ENCODE results near the gene PRKCZ. TPM values are rescaled to one million over a fixed set of nuclear protein-coding genes. Genes with fewer than 3 reads are reported as not detected.

PRKCZ gene
- polyA plus RNA-seq, 3 donors = 0.74 to 1.9 (median 1.4) TPM

DNA sequence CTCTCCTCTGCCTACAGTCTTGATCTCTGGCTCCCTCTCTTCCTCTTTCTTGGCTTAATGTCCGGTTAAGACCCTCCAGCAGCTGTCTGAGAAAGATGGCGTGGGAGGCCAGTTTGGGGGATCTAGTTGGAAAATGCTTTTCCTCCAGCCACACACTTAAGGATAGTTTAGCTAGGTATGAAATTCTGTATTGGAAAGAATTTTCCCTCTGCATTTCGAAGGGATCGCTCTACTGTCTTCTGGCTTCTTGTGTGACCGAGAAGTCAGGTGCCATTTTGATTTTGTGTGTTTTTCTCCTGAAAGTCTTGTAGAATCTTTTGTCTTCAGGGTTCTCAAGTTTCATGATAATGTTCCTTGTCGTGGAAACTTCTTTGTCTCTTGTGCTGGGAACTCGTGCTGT, 28.0 kb downstream of the PRKCZ start:
- Histone ChIP-seq H3K9me3 (replicated peaks in 1 of 2; ENCODE audit: control insufficient read depth in 1 of 2, insufficient read depth in 1 of 2, low read length in 2 of 2) (peaks cover 18 to 32% of the 10 kb centered on the region in 2 donors), H3K36me3 (replicated peaks in 1 of 2; ENCODE audit: control insufficient read depth in 1 of 2, insufficient read depth in 2 of 2, low read length in 2 of 2) (no peaks in the 10 kb centered on the region), H3K4me3 (replicated peaks in 1 of 3; ENCODE audit: low read depth in 2 of 3, low read length in 3 of 3) (no peak overlapping the region), H3K4me2 (replicated peaks; ENCODE audit: extremely low read depth, low read length, poor library complexity, severe bottlenecking) (no peak overlapping the region), H4K20me1 (ENCODE audit: insufficient read depth, low read length) (no peaks in the 10 kb centered on the region), H3K79me2 (ENCODE audit: insufficient read depth, low read length) (no peaks in the 10 kb centered on the region), H3K4me1 (ENCODE audit: control insufficient read depth in 1 of 2, insufficient read depth in 2 of 2, low read length in 2 of 2) (no peaks in the 10 kb centered on the region), H3K9ac (ENCODE audit: insufficient read depth, low read length, poor library complexity, severe bottlenecking) (no peak overlapping the region), H3K27me3 (ENCODE audit: control insufficient read depth in 2 of 2, insufficient read depth in 2 of 2, low read length in 2 of 2) (no peaks in the 10 kb centered on the region), H3K27ac (ENCODE audit: low read depth in 1 of 2, low read length in 2 of 2) (no peak overlapping the region), H2AFZ (ENCODE audit: insufficient read depth, low read depth, low read length, poor library complexity, severe bottlenecking) (no peak overlapping the region)
- Mint-ChIP-seq H3K4me3 (no peak overlapping the region), H3K27ac (no peak overlapping the region), H3K27me3 (ENCODE audit: low read depth in 3 of 3) (peaks cover 1 to 9% (median 5%) of the 10 kb centered on the region in 3 donors), H3K4me1 (no peaks in the 10 kb centered on the region), H3K9me3 (peaks cover 17 to 37% (median 35%) of the 10 kb centered on the region in 7 donors), H3K36me3 (no peaks in the 10 kb centered on the region)
- no peak for DNase-seq
- intact Hi-C loops (cut with micrococcal nuclease) = no loop called here
- WGBS (ENCODE audit: insufficient coverage) = no CpG with 5 or more reads among the region's 7 CpGs
- TF ChIP-seq, protein P1, sequence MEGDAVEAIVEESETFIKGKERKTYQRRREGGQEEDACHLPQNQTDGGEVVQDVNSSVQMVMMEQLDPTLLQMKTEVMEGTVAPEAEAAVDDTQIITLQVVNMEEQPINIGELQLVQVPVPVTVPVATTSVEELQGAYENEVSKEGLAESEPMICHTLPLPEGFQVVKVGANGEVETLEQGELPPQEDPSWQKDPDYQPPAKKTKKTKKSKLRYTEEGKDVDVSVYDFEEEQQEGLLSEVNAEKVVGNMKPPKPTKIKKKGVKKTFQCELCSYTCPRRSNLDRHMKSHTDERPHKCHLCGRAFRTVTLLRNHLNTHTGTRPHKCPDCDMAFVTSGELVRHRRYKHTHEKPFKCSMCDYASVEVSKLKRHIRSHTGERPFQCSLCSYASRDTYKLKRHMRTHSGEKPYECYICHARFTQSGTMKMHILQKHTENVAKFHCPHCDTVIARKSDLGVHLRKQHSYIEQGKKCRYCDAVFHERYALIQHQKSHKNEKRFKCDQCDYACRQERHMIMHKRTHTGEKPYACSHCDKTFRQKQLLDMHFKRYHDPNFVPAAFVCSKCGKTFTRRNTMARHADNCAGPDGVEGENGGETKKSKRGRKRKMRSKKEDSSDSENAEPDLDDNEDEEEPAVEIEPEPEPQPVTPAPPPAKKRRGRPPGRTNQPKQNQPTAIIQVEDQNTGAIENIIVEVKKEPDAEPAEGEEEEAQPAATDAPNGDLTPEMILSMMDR (IDR thresholded peaks at IDR 0.05) = no peak

DNA sequence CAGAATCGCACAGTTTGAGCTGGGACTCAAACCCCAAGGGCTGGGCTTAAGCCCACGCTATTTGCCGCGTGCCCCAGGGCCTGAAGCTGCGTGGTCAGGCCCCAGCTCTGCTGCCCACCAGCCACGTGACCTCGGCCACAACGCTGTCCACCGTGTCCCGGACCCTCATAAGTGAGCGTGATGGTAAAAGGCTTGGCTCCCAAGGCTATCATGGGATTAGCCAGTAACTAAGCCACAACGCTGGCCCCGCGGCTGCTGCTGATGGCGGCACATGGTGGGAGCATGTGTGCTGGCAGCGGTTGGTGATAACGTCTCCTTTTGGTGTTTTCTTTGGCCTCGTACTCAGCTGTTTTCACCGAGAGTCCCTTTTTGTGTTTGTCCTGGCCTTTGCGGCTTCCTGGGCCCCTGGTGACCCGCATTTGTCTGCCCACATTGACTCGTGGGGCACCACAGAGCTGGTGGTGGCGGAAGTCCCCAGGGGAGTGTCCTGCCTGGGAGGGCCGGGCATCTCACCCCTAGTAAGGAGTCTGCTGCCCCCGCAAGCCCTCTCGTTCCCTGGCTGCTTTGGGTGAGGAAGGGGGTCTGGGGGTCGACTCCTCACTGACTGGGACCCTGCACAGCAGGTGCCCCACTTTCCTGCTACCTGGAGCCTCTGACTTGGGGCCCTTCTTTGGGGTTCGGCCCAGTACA, 29.3 kb downstream of the PRKCZ start:
- Mint-ChIP-seq H3K36me3 (no peaks in the 10 kb centered on the region), H3K4me3 (no peak overlapping the region), H3K27ac (no peak overlapping the region), H3K27me3 (ENCODE audit: low read depth in 3 of 3) (peaks cover 3 to 9% (median 5%) of the 10 kb centered on the region in 3 donors), H3K9me3 (peaks cover 17 to 36% (median 35%) of the 10 kb centered on the region in 7 donors), H3K4me1 (no peaks in the 10 kb centered on the region)
- peaks cover 18 to 32% of the 10 kb centered on the region in 2 donors for H3K9me3 ChIP-seq (replicated peaks in 1 of 2; ENCODE audit: control insufficient read depth in 1 of 2, insufficient read depth in 1 of 2, low read length in 2 of 2)
- no peak overlapping the region for H3K27ac ChIP-seq (ENCODE audit: low read depth in 1 of 2, low read length in 2 of 2)
- H3K79me2 ChIP-seq (ENCODE audit: insufficient read depth, low read length) = no peaks in the 10 kb centered on the region
- no peak overlapping the region for H3K9ac ChIP-seq (ENCODE audit: insufficient read depth, low read length, poor library complexity, severe bottlenecking)
- H3K4me1 ChIP-seq (ENCODE audit: control insufficient read depth in 1 of 2, insufficient read depth in 2 of 2, low read length in 2 of 2) = no peaks in the 10 kb centered on the region
- 98% methylated on average over 26 of the region's 28 CpGs for WGBS (ENCODE audit: insufficient coverage)
- no peaks in the 10 kb centered on the region for H4K20me1 ChIP-seq (ENCODE audit: insufficient read depth, low read length)
- no peaks in the 10 kb centered on the region for H3K36me3 ChIP-seq (replicated peaks in 1 of 2; ENCODE audit: control insufficient read depth in 1 of 2, insufficient read depth in 2 of 2, low read length in 2 of 2)
- H3K4me2 ChIP-seq (replicated peaks; ENCODE audit: extremely low read depth, low read length, poor library complexity, severe bottlenecking) = no peak overlapping the region
- intact Hi-C loops (cut with micrococcal nuclease) = no loop called here
- DNase-seq = no peak
- H3K4me3 ChIP-seq (replicated peaks in 1 of 3; ENCODE audit: low read depth in 2 of 3, low read length in 3 of 3) = no peak overlapping the region
- no peak overlapping the region for H2AFZ ChIP-seq (ENCODE audit: insufficient read depth, low read depth, low read length, poor library complexity, severe bottlenecking)
- H3K27me3 ChIP-seq (ENCODE audit: control insufficient read depth in 2 of 2, insufficient read depth in 2 of 2, low read length in 2 of 2) = no peaks in the 10 kb centered on the region
- TF ChIP-seq, protein P1 (IDR thresholded peaks at IDR 0.05) = no peak
